Measurements from ENCODE around the gene ERCC4. TPM values are rescaled to one million over a fixed set of nuclear protein-coding genes. Genes with fewer than 3 reads are reported as not detected.

The ERCC4 gene
- total RNA-seq, 1 donor from 2014 or later: 14.3 TPM

- Mint-ChIP-seq H3K27me3 (ENCODE audit: unreplicated experiment) (no peaks in the 10 kb centered on the region), H3K4me3 (ENCODE audit: unreplicated experiment) (no peak overlapping the region), H3K9me3 (ENCODE audit: unreplicated experiment) (no peaks in the 10 kb centered on the region), H3K36me3 (ENCODE audit: low read depth, unreplicated experiment) (peaks cover 3% of the 10 kb centered on the region), H3K27ac (ENCODE audit: unreplicated experiment) (no peak overlapping the region), H3K4me1 (ENCODE audit: unreplicated experiment) (no peaks in the 10 kb centered on the region)
- no peak for TF ChIP-seq CTCF (IDR thresholded peaks at IDR 0.05; ENCODE audit: unreplicated experiment)
- no peak for DNase-seq (ENCODE audit: low spot score)
Observed at GRCh38 chr16:13951611-13952010, 31.7 kb downstream of the ERCC4 start.

- Mint-ChIP-seq H3K9me3 (ENCODE audit: unreplicated experiment) (no peaks in the 10 kb centered on the region), H3K4me3 (ENCODE audit: unreplicated experiment) (no peak overlapping the region), H3K36me3 (ENCODE audit: low read depth, unreplicated experiment) (no peaks in the 10 kb centered on the region), H3K4me1 (ENCODE audit: unreplicated experiment) (peaks cover 3% of the 10 kb centered on the region), H3K27me3 (ENCODE audit: unreplicated experiment) (no peaks in the 10 kb centered on the region), H3K27ac (ENCODE audit: unreplicated experiment) (no peak overlapping the region)
- DNase-seq (ENCODE audit: low spot score): no peak
- no peak for TF ChIP-seq CTCF (IDR thresholded peaks at IDR 0.05; ENCODE audit: unreplicated experiment)
Observed at GRCh38 chr16:13953501-13953900, 33.5 kb downstream of the ERCC4 start.

GRCh38 chr16:13956635-13957196 is 36.8 kb downstream of the ERCC4 start:
- no peak overlapping the region for H3K27ac Mint-ChIP-seq (ENCODE audit: unreplicated experiment)
- peaks cover 3% of the 10 kb centered on the region for H3K4me1 Mint-ChIP-seq (ENCODE audit: unreplicated experiment)
- no peaks in the 10 kb centered on the region for H3K27me3 Mint-ChIP-seq (ENCODE audit: unreplicated experiment)
- no peak for DNase-seq (ENCODE audit: low spot score)
- no peak overlapping the region for H3K4me3 Mint-ChIP-seq (ENCODE audit: unreplicated experiment)
- H3K9me3 Mint-ChIP-seq (ENCODE audit: unreplicated experiment): no peaks in the 10 kb centered on the region
- no peak for TF ChIP-seq CTCF (IDR thresholded peaks at IDR 0.05; ENCODE audit: unreplicated experiment)
- H3K36me3 Mint-ChIP-seq (ENCODE audit: low read depth, unreplicated experiment): no peaks in the 10 kb centered on the region

DNA sequence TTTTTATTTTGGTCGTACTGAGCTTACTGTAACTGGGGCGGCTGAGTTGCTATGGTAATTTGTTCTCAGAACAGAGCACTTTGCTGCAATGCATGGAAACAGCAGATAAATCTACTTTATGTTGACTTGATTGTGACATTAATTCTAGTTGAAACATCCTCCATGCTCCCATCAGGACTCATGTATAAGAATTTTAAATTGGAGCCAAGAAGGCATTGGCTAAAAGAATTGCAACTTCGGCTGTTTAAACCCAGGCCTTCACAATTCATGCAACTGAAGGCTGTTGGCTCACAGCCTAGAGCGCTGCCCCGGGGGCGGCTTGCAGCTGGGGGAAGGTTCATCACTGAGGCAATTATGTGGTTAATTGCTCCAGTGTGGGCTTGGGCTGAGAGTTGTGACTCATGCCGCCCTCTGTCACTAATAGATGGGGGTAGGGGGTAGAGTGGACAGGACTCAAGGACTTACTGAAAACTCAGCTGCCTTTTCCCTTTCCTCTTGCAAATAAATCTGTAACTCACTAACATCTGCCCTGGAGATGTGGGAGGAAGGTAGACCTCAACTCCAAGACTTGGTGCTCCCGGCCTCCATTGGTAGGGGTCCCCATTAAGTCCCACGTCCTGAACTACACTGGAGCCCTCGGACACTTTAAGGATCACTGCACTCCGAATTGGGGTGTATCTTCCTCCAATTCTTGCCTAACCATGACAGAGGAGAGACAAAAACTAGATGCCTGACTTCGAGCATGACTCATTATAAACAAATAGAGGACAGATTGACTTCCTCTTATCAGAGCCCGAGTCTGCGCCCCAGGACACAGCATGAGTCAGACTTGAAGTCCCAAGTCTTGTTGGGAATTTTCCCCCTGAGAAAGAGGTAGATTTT is 37.5 kb downstream of the ERCC4 start:
- no peak for TF ChIP-seq CTCF (IDR thresholded peaks at IDR 0.05; ENCODE audit: unreplicated experiment)
- Mint-ChIP-seq H3K27me3 (ENCODE audit: unreplicated experiment) (no peaks in the 10 kb centered on the region), H3K36me3 (ENCODE audit: low read depth, unreplicated experiment) (no peaks in the 10 kb centered on the region), H3K27ac (ENCODE audit: unreplicated experiment) (no peak overlapping the region), H3K4me1 (ENCODE audit: unreplicated experiment) (peaks cover 3% of the 10 kb centered on the region), H3K4me3 (ENCODE audit: unreplicated experiment) (no peak overlapping the region), H3K9me3 (ENCODE audit: unreplicated experiment) (no peaks in the 10 kb centered on the region)
- no peak for DNase-seq (ENCODE audit: low spot score)

DNA sequence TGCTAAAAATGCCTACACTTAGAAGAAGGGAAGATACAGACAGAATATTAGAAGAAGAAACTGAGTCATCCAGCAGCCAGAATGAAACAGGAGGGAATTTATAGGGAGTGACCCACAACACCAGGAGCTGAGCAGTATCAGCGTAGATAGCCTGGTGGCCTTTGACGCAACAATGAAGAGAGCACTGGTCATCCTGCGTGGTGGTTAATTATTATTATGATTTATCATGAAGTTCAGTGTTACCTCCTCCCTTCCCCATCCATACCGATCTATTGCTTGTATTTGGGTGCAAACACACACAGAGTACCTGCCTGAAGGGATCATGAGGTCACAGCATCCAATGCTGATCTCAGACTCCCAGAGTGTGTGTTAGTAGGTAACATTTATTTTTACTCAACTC is 38.5 kb downstream of the ERCC4 start:
- Mint-ChIP-seq H3K4me1 (ENCODE audit: unreplicated experiment) (peaks cover 3% of the 10 kb centered on the region), H3K27ac (ENCODE audit: unreplicated experiment) (no peak overlapping the region), H3K4me3 (ENCODE audit: unreplicated experiment) (no peak overlapping the region), H3K27me3 (ENCODE audit: unreplicated experiment) (no peaks in the 10 kb centered on the region), H3K36me3 (ENCODE audit: low read depth, unreplicated experiment) (no peaks in the 10 kb centered on the region), H3K9me3 (ENCODE audit: unreplicated experiment) (no peaks in the 10 kb centered on the region)
- DNase-seq (ENCODE audit: low spot score): no peak
- TF ChIP-seq CTCF (IDR thresholded peaks at IDR 0.05; ENCODE audit: unreplicated experiment): no peak
